Uterus (tissue), 2 donors: Measurements from ENCODE around the gene AKR1D1.

ENCODE experiments used
- POLR2A ChIP-seq, 2 donors: fragments of 450-650 bp; IDR thresholded peaks; one replicate each; pipeline ENCODE4 v1.6.1; 2016; ENCODE audit warnings: antibody characterized with exemption in 2 of 2, mild to moderate bottlenecking in 1 of 2, moderate library complexity in 1 of 2
- TF ChIP-seq, protein P1 (sequence below), 4 experiments: fragments of 200-600 bp in 2 of 4; fragments of 450-650 bp in 2 of 4; sonication (generic) in 2 of 4; IDR thresholded peaks; one replicate each; pipeline ENCODE4 v1.5.1; 2016 to 2019; ENCODE audit warnings: antibody characterized with exemption in 4 of 4, mild to moderate bottlenecking in 2 of 4, moderate library complexity in 1 of 4

DNA sequence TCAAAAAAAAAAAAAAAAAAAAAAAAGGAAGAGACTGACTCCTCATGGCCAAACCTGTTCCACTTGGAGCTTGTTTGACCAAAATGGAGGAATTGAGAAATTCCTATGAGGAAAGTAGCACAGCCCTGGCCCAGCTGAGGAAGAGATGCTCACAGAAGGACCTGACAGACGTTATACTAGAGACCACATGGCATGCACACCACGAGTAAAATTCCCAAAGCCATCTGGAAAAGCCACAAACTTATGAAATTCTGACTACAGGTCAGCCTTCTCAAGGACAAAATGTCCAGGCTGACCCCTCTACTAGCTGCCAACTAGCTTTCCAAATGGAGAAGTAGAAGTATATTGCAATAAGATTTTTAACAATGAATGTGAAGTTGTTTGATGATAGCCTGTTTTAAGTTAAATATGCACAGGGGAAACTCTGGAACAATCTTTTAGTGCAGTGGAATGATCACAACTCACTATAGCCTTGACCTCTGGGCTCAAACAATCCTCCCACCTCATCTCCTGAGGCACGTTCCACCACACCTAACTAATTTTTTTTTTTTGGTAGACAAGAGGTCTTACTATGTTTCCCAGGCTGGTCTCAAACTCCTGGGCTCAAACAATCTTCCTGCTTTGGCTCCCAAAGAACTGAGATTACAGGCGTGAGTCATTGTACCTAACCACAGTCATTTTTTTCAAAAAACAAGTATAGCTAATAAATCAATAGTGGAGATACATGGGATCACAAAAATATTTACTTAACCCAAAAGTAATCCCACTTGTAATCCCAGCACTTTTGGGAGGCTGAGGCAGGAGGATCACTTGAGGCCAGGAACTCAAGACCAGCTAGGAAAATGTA lies 75.7 kb downstream of the AKR1D1 start:
- TF ChIP-seq, protein P1, sequence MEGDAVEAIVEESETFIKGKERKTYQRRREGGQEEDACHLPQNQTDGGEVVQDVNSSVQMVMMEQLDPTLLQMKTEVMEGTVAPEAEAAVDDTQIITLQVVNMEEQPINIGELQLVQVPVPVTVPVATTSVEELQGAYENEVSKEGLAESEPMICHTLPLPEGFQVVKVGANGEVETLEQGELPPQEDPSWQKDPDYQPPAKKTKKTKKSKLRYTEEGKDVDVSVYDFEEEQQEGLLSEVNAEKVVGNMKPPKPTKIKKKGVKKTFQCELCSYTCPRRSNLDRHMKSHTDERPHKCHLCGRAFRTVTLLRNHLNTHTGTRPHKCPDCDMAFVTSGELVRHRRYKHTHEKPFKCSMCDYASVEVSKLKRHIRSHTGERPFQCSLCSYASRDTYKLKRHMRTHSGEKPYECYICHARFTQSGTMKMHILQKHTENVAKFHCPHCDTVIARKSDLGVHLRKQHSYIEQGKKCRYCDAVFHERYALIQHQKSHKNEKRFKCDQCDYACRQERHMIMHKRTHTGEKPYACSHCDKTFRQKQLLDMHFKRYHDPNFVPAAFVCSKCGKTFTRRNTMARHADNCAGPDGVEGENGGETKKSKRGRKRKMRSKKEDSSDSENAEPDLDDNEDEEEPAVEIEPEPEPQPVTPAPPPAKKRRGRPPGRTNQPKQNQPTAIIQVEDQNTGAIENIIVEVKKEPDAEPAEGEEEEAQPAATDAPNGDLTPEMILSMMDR (IDR thresholded peaks at IDR 0.05) = no peak
- TF ChIP-seq POLR2A (IDR thresholded peaks at IDR 0.05) = no peak
